ENCODE results near the gene CARD10. TPM values are rescaled to one million over a fixed set of nuclear protein-coding genes. Genes with fewer than 3 reads are reported as not detected.

The CARD10 gene
- total and polyA plus RNA-seq, 2 of the 13 experiments (the other 11 are each of a cell fraction or from before 2014, with no cell fraction given), result 35.2 to 55.8 TPM

GRCh38 chr22:37488337-37489135 lies 30.7 kb downstream of the CARD10 start (continued):
- TF ChIP-seq GPBP1L1 (CRISPR knock-in tag; IDR thresholded peaks at IDR 0.05) (no peak), PREB (CRISPR knock-in tag; IDR thresholded peaks at IDR 0.05) (no peak)

- BruUV-seq (replicated peaks), result no TSS peak
- H3K27me3 ChIP-seq (ENCODE audit: control insufficient read depth in 1 of 2, insufficient read depth in 2 of 2, low read length in 2 of 2), result 0 out of 5 replicates have a peak, but pooled peaks cover 0 to 14% of the 10 kb centered on the region in 2 experiments
- in situ Hi-C loops (cut with HindIII; ENCODE audit: extremely low pct_ligation_motif_present, low pct_unique_long_range_greater_than_20kb) (no loop called here), intact Hi-C loops (cut with micrococcal nuclease; ENCODE audit: unreplicated experiment) (no loop called here)
- peaks cover 4 to 14% of the 10 kb centered on the region in 2 experiments; a peak in 3 of 5 replicates for H3K36me3 ChIP-seq (replicated peaks in 1 of 2; ENCODE audit: control insufficient read depth in 1 of 2, insufficient read depth in 2 of 2, low read length in 2 of 2)
- no peaks in the 10 kb centered on the region for H4K20me1 ChIP-seq (ENCODE audit: insufficient read depth, low read length)
- H2AFZ ChIP-seq (ENCODE audit: low read length), result no peak overlapping the region
- CTCF ChIA-PET (ENCODE audit: low intra/inter-chr PET ratio, low total read pairs), result no interaction called here
- no peaks in the 10 kb centered on the region for H3K9me3 ChIP-seq (ENCODE audit: low read length)
- H3K4me3 ChIP-seq (replicated peaks in 1 of 3; ENCODE audit: insufficient read depth in 1 of 3, low read depth in 2 of 3, low read length in 3 of 3), result no peak overlapping the region
- no peak overlapping the region for H3K9ac ChIP-seq (ENCODE audit: insufficient read depth, low read depth, low read length)
- no peaks in the 10 kb centered on the region for H3K79me2 ChIP-seq (ENCODE audit: insufficient read depth, low read length)
- no peak for FAIRE-seq
- no peak for TF ChIP-seq ARNT (IDR thresholded peaks at IDR 0.05)
- TF ChIP-seq IKZF4 (CRISPR knock-in tag; IDR thresholded peaks at IDR 0.05; ENCODE audit: borderline replicate concordance, low read depth, not compliant biosample characterization), result peak; percentile 13
- TF ChIP-seq ZBTB21 (CRISPR knock-in tag; IDR thresholded peaks at IDR 0.05), result no peak
- no peak overlapping the region for H3K27ac ChIP-seq (ENCODE audit: extremely low read length, insufficient read depth, low read length)
- H3K4me2 ChIP-seq (ENCODE audit: low read depth, low read length), result peak overlapping the region; percentile 71
- ATAC-seq, result no peak
- WGBS (ENCODE audit: low lambda C conversion rate), result 22% methylated on average over 2 of the region's 4 CpGs
- no peak for DNase-seq (ENCODE audit: low spot score)
- POLR2A ChIA-PET, result interaction anchor here (1.8 kb wide), 1 partner anchor 14 kb away, joined by 9 read pairs; no protein-coding TSS in a partner anchor
- H3K4me1 ChIP-seq (ENCODE audit: insufficient read depth, low read length), result peaks cover 74% of the 10 kb centered on the region
Observed at GRCh38 chr22:37487571-37487970, 31.6 kb downstream of the CARD10 start.

Measured in HepG2 (cell line).